Adipocyte (in vitro differentiated cells): ENCODE measurements around the gene SDCCAG8.

Source experiments
- DNase-seq: peaks from one replicate; pipeline ENCODE4 v3.0.0-alpha.2; 2015; ENCODE audit warnings: low read depth
- H3K27me3 ChIP-seq: replicated peaks from 2 replicates; pipeline ENCODE4 v1.7.0; 2013; ENCODE audit warnings: mild to moderate bottlenecking, low read length, moderate library complexity; ENCODE audit not compliant: control insufficient read depth, insufficient read depth
- H3K36me3 ChIP-seq: 2 replicates; pipeline ENCODE4 v1.7.0; 2013; ENCODE audit warnings: low read length, mild to moderate bottlenecking, moderate library complexity; ENCODE audit not compliant: control insufficient read depth, insufficient read depth, severe bottlenecking
- H3K4me1 ChIP-seq: 2 replicates; pipeline ENCODE4 v1.7.0; 2013; ENCODE audit warnings: mild to moderate bottlenecking, low read length, moderate library complexity; ENCODE audit not compliant: control insufficient read depth, insufficient read depth
- H3K4me3 ChIP-seq: 2 replicates; pipeline ENCODE4 v1.7.0; 2013; ENCODE audit warnings: mild to moderate bottlenecking, low read length, moderate library complexity
- H3K9ac ChIP-seq: 2 replicates; pipeline ENCODE4 v1.7.0; 2013; ENCODE audit warnings: mild to moderate bottlenecking, low read length, moderate library complexity
- H3K9me3 ChIP-seq: 2 replicates; pipeline ENCODE4 v1.7.0; 2013; ENCODE audit warnings: mild to moderate bottlenecking, low read length, moderate library complexity; ENCODE audit not compliant: control insufficient read depth

SDCCAG8 gene

GRCh38 chr1:243501002-243501401, 245.2 kb downstream of the SDCCAG8 start:
- no peaks in the 10 kb centered on the region for H3K9me3 ChIP-seq
- H3K4me3 ChIP-seq: no peak overlapping the region
- peaks cover 8% of the 10 kb centered on the region for H3K4me1 ChIP-seq

GRCh38 chr1:243503155-243503554, 247.3 kb downstream of the SDCCAG8 start:
- peaks cover 20% of the 10 kb centered on the region for H3K36me3 ChIP-seq

More at GRCh38 chr1:243501002-243501401, 245.2 kb downstream of the SDCCAG8 start:
- peaks cover 18% of the 10 kb centered on the region for H3K36me3 ChIP-seq
- no peak overlapping the region for H3K9ac ChIP-seq
- H3K27me3 ChIP-seq: no peaks in the 10 kb centered on the region
- peak; percentile 31 for DNase-seq

GRCh38 chr1:243505986-243506689, 250.3 kb downstream of the SDCCAG8 start:
- H3K4me1 ChIP-seq: peaks cover 2% of the 10 kb centered on the region
- H3K27me3 ChIP-seq: no peaks in the 10 kb centered on the region

More at GRCh38 chr1:243503155-243503554, 247.3 kb downstream of the SDCCAG8 start:
- H3K4me1 ChIP-seq: peaks cover 5% of the 10 kb centered on the region
- H3K9ac ChIP-seq: no peak overlapping the region
- no peak for DNase-seq
- no peaks in the 10 kb centered on the region for H3K9me3 ChIP-seq
- no peaks in the 10 kb centered on the region for H3K27me3 ChIP-seq
- H3K4me3 ChIP-seq: no peak overlapping the region

GRCh38 chr1:243507001-243507671, 251.3 kb downstream of the SDCCAG8 start:
- Histone ChIP-seq H3K4me3 (no peak overlapping the region), H3K9ac (no peak overlapping the region), H3K9me3 (no peaks in the 10 kb centered on the region), H3K27me3 (no peaks in the 10 kb centered on the region), H3K36me3 (peaks cover 25% of the 10 kb centered on the region), H3K4me1 (no peaks in the 10 kb centered on the region)
- DNase-seq: no peak

More at GRCh38 chr1:243505986-243506689, 250.3 kb downstream of the SDCCAG8 start:
- DNase-seq: no peak
- no peak overlapping the region for H3K9ac ChIP-seq
- H3K36me3 ChIP-seq: peaks cover 22% of the 10 kb centered on the region
- no peak overlapping the region for H3K4me3 ChIP-seq
- no peaks in the 10 kb centered on the region for H3K9me3 ChIP-seq

- Histone ChIP-seq H3K9me3 (no peaks in the 10 kb centered on the region), H3K4me3 (no peak overlapping the region), H3K9ac (no peak overlapping the region), H3K4me1 (no peaks in the 10 kb centered on the region), H3K27me3 (no peaks in the 10 kb centered on the region), H3K36me3 (peaks cover 25% of the 10 kb centered on the region)
- DNase-seq: no peak
These were observed 251.9 kb downstream of the SDCCAG8 start for GRCh38 chr1:243507672-243508302.

- Histone ChIP-seq H3K4me1 (no peaks in the 10 kb centered on the region), H3K4me3 (no peak overlapping the region)
- no peak for DNase-seq
These were observed 252.5 kb downstream of the SDCCAG8 start for GRCh38 chr1:243508303-243508713.

GRCh38 chr1:243508943-243509342, 253.1 kb downstream of the SDCCAG8 start:
- H3K27me3 ChIP-seq: no peaks in the 10 kb centered on the region
- no peaks in the 10 kb centered on the region for H3K4me1 ChIP-seq

More at GRCh38 chr1:243508303-243508713, 252.5 kb downstream of the SDCCAG8 start:
- Histone ChIP-seq H3K9me3 (no peaks in the 10 kb centered on the region), H3K36me3 (peaks cover 25% of the 10 kb centered on the region), H3K27me3 (no peaks in the 10 kb centered on the region), H3K9ac (no peak overlapping the region)

GRCh38 chr1:243510928-243511327, 255.1 kb downstream of the SDCCAG8 start:
- Histone ChIP-seq H3K4me3 (no peak overlapping the region), H3K9me3 (no peaks in the 10 kb centered on the region), H3K27me3 (no peaks in the 10 kb centered on the region), H3K4me1 (no peaks in the 10 kb centered on the region), H3K36me3 (peaks cover 14% of the 10 kb centered on the region), H3K9ac (no peak overlapping the region)
- no peak for DNase-seq

More at GRCh38 chr1:243508943-243509342, 253.1 kb downstream of the SDCCAG8 start:
- no peak overlapping the region for H3K4me3 ChIP-seq
- H3K9me3 ChIP-seq: no peaks in the 10 kb centered on the region
- peaks cover 25% of the 10 kb centered on the region for H3K36me3 ChIP-seq
- DNase-seq: no peak
- no peak overlapping the region for H3K9ac ChIP-seq

GRCh38 chr1:243513726-243514491, 258.1 kb downstream of the SDCCAG8 start:
- DNase-seq: peak; percentile 62

GRCh38 chr1:243514927-243515326, 259.1 kb downstream of the SDCCAG8 start:
- Histone ChIP-seq H3K9me3 (peaks cover 14% of the 10 kb centered on the region), H3K4me1 (no peaks in the 10 kb centered on the region), H3K9ac (no peak overlapping the region), H3K27me3 (no peaks in the 10 kb centered on the region), H3K4me3 (no peak overlapping the region), H3K36me3 (peaks cover 19% of the 10 kb centered on the region)
- no peak for DNase-seq

More at GRCh38 chr1:243513726-243514491, 258.1 kb downstream of the SDCCAG8 start:
- Histone ChIP-seq H3K4me3 (no peak overlapping the region), H3K27me3 (no peaks in the 10 kb centered on the region), H3K9ac (no peak overlapping the region), H3K4me1 (no peaks in the 10 kb centered on the region), H3K36me3 (peaks cover 20% of the 10 kb centered on the region), H3K9me3 (peaks cover 14% of the 10 kb centered on the region)
